T-cell (primary cell): ENCODE data around the gene ISLR. TPM values are rescaled to one million over a fixed set of nuclear protein-coding genes. Genes with fewer than 3 reads are reported as not detected.

Experiments
- ATAC-seq, 4 experiments: fragments of 200-7000 bp in 3 of 4; fragments of 150-1000 bp in 1 of 4; cut with Tn5 transposase; replicated peaks in 1 of 4; 1 replicate in 3 of 4; 2 replicates in 1 of 4; pipeline ENCODE4 v1.10.0; 2021; ENCODE audit warnings: moderate library complexity in 3 of 4, mild to moderate bottlenecking in 2 of 4, moderate number of reproducible peaks in 1 of 4
- CTCF ChIA-PET, 2 donors: fragments of 300-600 bp; sonication (Branson Sonifier 250); formaldehyde crosslinking; loops; one replicate each; lab custom pipeline; 2022; ENCODE audit warnings: antibody characterized with exemption in 2 of 2; lab: Charles Lee
- POLR2A ChIA-PET, 2 donors: fragments of 300-600 bp; sonication (Branson Sonifier 250); formaldehyde crosslinking; loops; one replicate each; lab custom pipeline; 2022; ENCODE audit warnings: antibody characterized with exemption in 2 of 2; lab: Charles Lee
- DNase-seq, 35 experiments: peaks; one replicate each; pipeline versions ENCODE4 v3.0.0 to v3.0.0-alpha.2; 2013 to 2023
- H3K27ac ChIP-seq: one replicate; pipeline ENCODE4 v1.5.1; 2013; ENCODE audit warnings: low read length
- H3K27me3 ChIP-seq, 2 experiments: replicated peaks in 1 of 2; 1 replicate in 1 of 2; 2 replicates in 1 of 2; pipeline versions ENCODE4 v1.6.1 to v1.7.0; 2013; ENCODE audit warnings: low read length in 1 of 2, mixed read lengths in 1 of 2; ENCODE audit not compliant: control insufficient read depth in 2 of 2, insufficient read depth in 2 of 2; ENCODE audit errors: extremely low read depth in 1 of 2
- H3K36me3 ChIP-seq, 2 donors: 1 replicate in 1 of 2; 2 replicates in 1 of 2; pipeline versions ENCODE4 v1.6.1 to v1.7.0; 2013; ENCODE audit warnings: low read length in 1 of 2; ENCODE audit not compliant: control insufficient read depth in 2 of 2, insufficient read depth in 1 of 2; ENCODE audit errors: extremely low read depth in 1 of 2
- H3K4me1 ChIP-seq, 2 experiments: 1 replicate in 1 of 2; 2 replicates in 1 of 2; pipeline versions ENCODE4 v1.6.1 to v1.7.0; 2013; ENCODE audit warnings: low read length in 2 of 2, mixed read lengths in 1 of 2; ENCODE audit not compliant: insufficient read depth in 2 of 2, control insufficient read depth in 1 of 2; ENCODE audit errors: extremely low read depth in 1 of 2
- H3K4me3 ChIP-seq, 2 donors: 1 replicate in 1 of 2; 2 replicates in 1 of 2; pipeline versions ENCODE4 v1.5.1 to v1.7.0; 2013; ENCODE audit warnings: mild to moderate bottlenecking in 2 of 2, low read length in 1 of 2, moderate library complexity in 1 of 2; ENCODE audit not compliant: control insufficient read depth in 1 of 2; ENCODE audit errors: extremely low read depth in 1 of 2
- H3K9me3 ChIP-seq: 2 replicates; pipeline ENCODE4 v1.7.0; 2013
- H3K27ac Mint-ChIP-seq, 2 donors: one replicate each; pipeline ENCODE4 v1.8.0; 2020 to 2021; ENCODE audit warnings: mild to moderate bottlenecking in 2 of 2, mixed read lengths in 2 of 2
- H3K27me3 Mint-ChIP-seq, 2 donors: one replicate each; pipeline ENCODE4 v1.8.0; 2021 to 2022; ENCODE audit warnings: mixed read lengths in 2 of 2
- H3K36me3 Mint-ChIP-seq: one replicate; pipeline ENCODE4 v1.8.0; 2021; ENCODE audit warnings: mixed read lengths
- H3K4me1 Mint-ChIP-seq, 3 donors: one replicate each; pipeline ENCODE4 v1.8.0; 2020 to 2022; ENCODE audit warnings: mixed read lengths in 3 of 3, mild to moderate bottlenecking in 1 of 3
- H3K4me3 Mint-ChIP-seq, 3 donors: one replicate each; pipeline ENCODE4 v1.8.0; 2020 to 2022; ENCODE audit warnings: mild to moderate bottlenecking in 3 of 3, mixed read lengths in 3 of 3, moderate library complexity in 3 of 3
- H3K9me3 Mint-ChIP-seq, 3 donors: one replicate each; pipeline ENCODE4 v1.8.0; 2020 to 2022; ENCODE audit warnings: mixed read lengths in 3 of 3
- WGBS: methylation state at CpG from one replicate; pipeline ENCODE4 v1.1.5; 2013; ENCODE audit warnings: missing lambda C conversion rate; ENCODE audit not compliant: insufficient coverage; 5-methylcytosine and 5-hydroxymethylcytosine counted together
- total RNA-seq, 35 experiments: library from RNA in 6 of 35; stranded (reverse) in 6 of 35; fragments of 120-200 nt in 1 of 35; gene quantifications; one replicate each; pipeline versions ENCODE4 v1.2.1 to v1.2.4 and lab custom pipeline; 2013 to 2026

Gene ISLR
- total RNA-seq, 5 donors from 2014 or later (not counting 1 experiment from before 2014, with no cell fraction given) = 0.12 TPM; not detected in 4

- Histone ChIP-seq H3K27me3 (peaks cover 28 to 98% of the 10 kb centered on the region in 2 experiments), H3K4me3 (no peak overlapping the region), H3K36me3 (no peaks in the 10 kb centered on the region), H3K4me1 (peaks cover 8 to 54% of the 10 kb centered on the region in 2 experiments), H3K9me3 (no peaks in the 10 kb centered on the region), H3K27ac (no peak overlapping the region)
- H3K4me3 Mint-ChIP-seq = no peak overlapping the region
- POLR2A ChIA-PET = no interaction called here
- no peak overlapping the region for H3K27ac Mint-ChIP-seq
- H3K4me1 Mint-ChIP-seq = peaks cover 38 to 56% (median 46%) of the 10 kb centered on the region in 3 donors
- CTCF ChIA-PET = no interaction called here
- 12% methylated on average over 88 of the region's 90 CpGs for WGBS
- ATAC-seq = no peak
- peaks cover 59 to 88% of the 10 kb centered on the region in 2 donors for H3K27me3 Mint-ChIP-seq
- no peak for DNase-seq
- H3K9me3 Mint-ChIP-seq = no peaks in the 10 kb centered on the region
- no peaks in the 10 kb centered on the region for H3K36me3 Mint-ChIP-seq
Measured at GRCh38 chr15:74132681-74133651, 40.5 kb upstream of the ISLR start.

- ChIA-PET CTCF (no interaction called here), POLR2A (no interaction called here)
- ATAC-seq (no peak), DNase-seq (no peak)
- Histone ChIP-seq H3K4me1 (peaks cover 8 to 46% of the 10 kb centered on the region in 2 experiments), H3K27me3 (peaks cover 26 to 94% of the 10 kb centered on the region in 2 experiments), H3K9me3 (no peaks in the 10 kb centered on the region), H3K27ac (no peak overlapping the region), H3K4me3 (no peak overlapping the region), H3K36me3 (no peaks in the 10 kb centered on the region)
- H3K4me1 Mint-ChIP-seq = peaks cover 32 to 50% (median 45%) of the 10 kb centered on the region in 3 donors
- H3K27me3 Mint-ChIP-seq = peaks cover 62 to 90% of the 10 kb centered on the region in 2 donors
- no peaks in the 10 kb centered on the region for H3K9me3 Mint-ChIP-seq
- 14% methylated on average over 71 of the region's 71 CpGs for WGBS
- no peaks in the 10 kb centered on the region for H3K36me3 Mint-ChIP-seq
- no peak overlapping the region for H3K4me3 Mint-ChIP-seq
- H3K27ac Mint-ChIP-seq = no peak overlapping the region
Measured at GRCh38 chr15:74133694-74134386, 39.7 kb upstream of the ISLR start.

DNA sequence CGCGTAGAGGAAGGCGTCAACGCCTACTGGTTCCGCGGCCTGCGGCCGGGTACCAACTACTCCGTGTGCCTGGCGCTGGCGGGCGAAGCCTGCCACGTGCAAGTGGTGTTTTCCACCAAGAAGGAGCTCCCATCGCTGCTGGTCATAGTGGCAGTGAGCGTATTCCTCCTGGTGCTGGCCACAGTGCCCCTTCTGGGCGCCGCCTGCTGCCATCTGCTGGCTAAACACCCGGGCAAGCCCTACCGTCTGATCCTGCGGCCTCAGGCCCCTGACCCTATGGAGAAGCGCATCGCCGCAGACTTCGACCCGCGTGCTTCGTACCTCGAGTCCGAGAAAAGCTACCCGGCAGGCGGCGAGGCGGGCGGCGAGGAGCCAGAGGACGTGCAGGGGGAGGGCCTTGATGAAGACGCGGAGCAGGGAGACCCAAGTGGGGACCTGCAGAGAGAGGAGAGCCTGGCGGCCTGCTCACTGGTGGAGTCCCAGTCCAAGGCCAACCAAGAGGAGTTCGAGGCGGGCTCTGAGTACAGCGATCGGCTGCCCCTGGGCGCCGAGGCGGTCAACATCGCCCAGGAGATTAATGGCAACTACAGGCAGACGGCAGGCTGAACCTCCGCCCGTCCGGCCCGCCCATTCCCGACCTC, 39.0 kb upstream of the ISLR start:
- Histone ChIP-seq H3K27me3 (peaks cover 23 to 91% of the 10 kb centered on the region in 2 experiments), H3K27ac (no peak overlapping the region), H3K4me3 (no peak overlapping the region), H3K9me3 (no peaks in the 10 kb centered on the region), H3K4me1 (peaks cover 8 to 39% of the 10 kb centered on the region in 2 experiments), H3K36me3 (no peaks in the 10 kb centered on the region)
- ChIA-PET POLR2A (no interaction called here), CTCF (interaction anchor here in 1 of 2 donors (0.6 kb wide), 1 partner anchor 260 kb away, joined by 3 read pairs; no protein-coding TSS in a partner anchor)
- Mint-ChIP-seq H3K4me3 (peak overlapping the region in 1 of 3 donors; percentile 79), H3K4me1 (peaks cover 26 to 44% (median 38%) of the 10 kb centered on the region in 3 donors), H3K36me3 (no peaks in the 10 kb centered on the region), H3K9me3 (no peaks in the 10 kb centered on the region), H3K27me3 (peaks cover 61 to 90% of the 10 kb centered on the region in 2 donors), H3K27ac (no peak overlapping the region)
- no peak for DNase-seq
- 16% methylated on average over 53 of the region's 53 CpGs for WGBS
- ATAC-seq = no peak

- WGBS = 12% methylated on average over 23 of the region's 27 CpGs
- CTCF ChIA-PET = interaction anchor here in 1 of 2 donors (0.6 kb wide), 1 partner anchor 261 kb away, joined by 3 read pairs; no protein-coding TSS in a partner anchor
- peaks cover 8 to 34% of the 10 kb centered on the region in 2 experiments for H3K4me1 ChIP-seq
- Mint-ChIP-seq H3K9me3 (no peaks in the 10 kb centered on the region), H3K27me3 (peaks cover 58 to 86% of the 10 kb centered on the region in 2 donors), H3K4me3 (peak overlapping the region; percentile 8 to 79 (median 50)), H3K27ac (no peak overlapping the region), H3K36me3 (no peaks in the 10 kb centered on the region), H3K4me1 (peaks cover 22 to 40% (median 34%) of the 10 kb centered on the region in 3 donors)
- H3K4me3 ChIP-seq = no peak overlapping the region
- POLR2A ChIA-PET = no interaction called here
- peaks cover 23 to 85% of the 10 kb centered on the region in 2 experiments for H3K27me3 ChIP-seq
- H3K36me3 ChIP-seq = no peaks in the 10 kb centered on the region
- H3K27ac ChIP-seq = no peak overlapping the region
- no peak for DNase-seq
- no peak for ATAC-seq
- no peaks in the 10 kb centered on the region for H3K9me3 ChIP-seq
Measured at GRCh38 chr15:74135041-74135565, 38.4 kb upstream of the ISLR start.

GRCh38 chr15:74136540-74136813, 37.0 kb upstream of the ISLR start:
- Mint-ChIP-seq H3K4me1 (peaks cover 22 to 33% (median 29%) of the 10 kb centered on the region in 3 donors), H3K4me3 (peak overlapping the region; percentile 62 to 79 (median 69)), H3K9me3 (no peaks in the 10 kb centered on the region), H3K27ac (no peak overlapping the region), H3K27me3 (peaks cover 55 to 81% of the 10 kb centered on the region in 2 donors), H3K36me3 (no peaks in the 10 kb centered on the region)
- no peak overlapping the region for H3K27ac ChIP-seq
- ChIA-PET POLR2A (no interaction called here), CTCF (no interaction called here)
- WGBS = 8% methylated on average over 13 of the region's 26 CpGs
- DNase-seq = no peak
- H3K27me3 ChIP-seq = peaks cover 20 to 71% of the 10 kb centered on the region in 2 experiments
- peaks cover 8 to 30% of the 10 kb centered on the region in 2 experiments for H3K4me1 ChIP-seq
- H3K4me3 ChIP-seq = peak overlapping the region; percentile 15 to 67
- H3K36me3 ChIP-seq = no peaks in the 10 kb centered on the region
- ATAC-seq = no peak
- no peaks in the 10 kb centered on the region for H3K9me3 ChIP-seq
